H9 (cell line): Measurements from ENCODE around the gene TNPO2. TPM values are rescaled to one million over a fixed set of nuclear protein-coding genes. Genes with fewer than 3 reads are reported as not detected.

ENCODE experiments used
- DNase-seq: peaks from one replicate; pipeline ENCODE4 v3.0.0-alpha.2; 2017
- H2AFZ ChIP-seq: one replicate; pipeline ENCODE4 v1.6.1; 2013; ENCODE audit warnings: mild to moderate bottlenecking, low read length, control low read depth, moderate library complexity
- H2AK5ac ChIP-seq: 2 replicates; pipeline ENCODE4 v1.6.1; 2013; ENCODE audit warnings: low read length, control low read depth, mixed read lengths; ENCODE audit not compliant: insufficient read length
- H2BK120ac ChIP-seq: one replicate; pipeline ENCODE4 v1.6.1; 2013; ENCODE audit warnings: low read depth, mild to moderate bottlenecking, low read length, control low read depth, inconsistent platforms; ENCODE audit not compliant: poor library complexity, severe bottlenecking
- H2BK12ac ChIP-seq: 2 replicates; pipeline ENCODE4 v1.6.1; 2013; ENCODE audit warnings: low read length, control low read depth, mixed read lengths, low read depth; ENCODE audit not compliant: insufficient read length
- H2BK15ac ChIP-seq: 2 replicates; pipeline ENCODE4 v1.6.1; 2013; ENCODE audit warnings: low read depth, low read length, control low read depth
- H2BK20ac ChIP-seq: one replicate; pipeline ENCODE4 v1.6.1; 2013; ENCODE audit warnings: low read depth, mild to moderate bottlenecking, low read length, control low read depth, inconsistent platforms; ENCODE audit not compliant: poor library complexity, severe bottlenecking
- H2BK5ac ChIP-seq: 2 replicates; pipeline ENCODE4 v1.6.1; 2013; ENCODE audit warnings: low read length, control low read depth, mixed read lengths; ENCODE audit not compliant: insufficient read length
- H3K14ac ChIP-seq: 2 replicates; pipeline ENCODE4 v1.6.1; 2013; ENCODE audit warnings: low read length, control low read depth; ENCODE audit not compliant: insufficient read depth
- H3K18ac ChIP-seq: 2 replicates; pipeline ENCODE4 v1.6.1; 2013; ENCODE audit warnings: low read depth, mild to moderate bottlenecking, mixed read lengths, low read length, control low read depth; ENCODE audit not compliant: insufficient read length
- H3K23ac ChIP-seq: 2 replicates; pipeline ENCODE4 v1.6.1; 2013; ENCODE audit warnings: low read length, control low read depth, mixed read lengths, low read depth; ENCODE audit not compliant: insufficient read length
- H3K23me2 ChIP-seq: 2 replicates; pipeline ENCODE4 v1.6.1; 2013; ENCODE audit warnings: low read depth, mild to moderate bottlenecking, mixed read lengths, low read length, control low read depth; ENCODE audit not compliant: insufficient read length, poor library complexity, severe bottlenecking
- H3K27ac ChIP-seq: 2 replicates; pipeline ENCODE4 v1.5.1; 2013; ENCODE audit warnings: low read length, control low read depth, mixed read lengths, low read depth; ENCODE audit not compliant: insufficient read length
- H3K27me3 ChIP-seq: 2 replicates; pipeline ENCODE4 v1.6.1; 2013; ENCODE audit warnings: low read length, control low read depth, inconsistent platforms; ENCODE audit not compliant: insufficient read depth
- H3K4ac ChIP-seq: 2 replicates; pipeline ENCODE4 v1.6.1; 2013; ENCODE audit warnings: low read depth, mild to moderate bottlenecking, control low read depth, inconsistent platforms, low read length, moderate library complexity
- H3K4me1 ChIP-seq: 2 replicates; pipeline ENCODE4 v1.6.1; 2013; ENCODE audit warnings: low read length, control low read depth, inconsistent platforms; ENCODE audit not compliant: insufficient read depth
- H3K4me2 ChIP-seq: 2 replicates; pipeline ENCODE4 v1.6.1; 2013; ENCODE audit warnings: low read length, control low read depth, mixed read lengths; ENCODE audit not compliant: insufficient read length, insufficient read depth
- H3K56ac ChIP-seq: 2 replicates; pipeline ENCODE4 v1.6.1; 2013; ENCODE audit warnings: low read depth, mild to moderate bottlenecking, mixed read lengths, low read length, control low read depth; ENCODE audit not compliant: insufficient read length
- H3K79me1 ChIP-seq: 2 replicates; pipeline ENCODE4 v1.6.1; 2013; ENCODE audit warnings: low read depth, mild to moderate bottlenecking, moderate library complexity, low read length, control low read depth, inconsistent platforms; ENCODE audit not compliant: insufficient read depth, poor library complexity, severe bottlenecking
- H3K79me2 ChIP-seq: 2 replicates; pipeline ENCODE4 v1.6.1; 2013; ENCODE audit warnings: low read length, control low read depth, inconsistent platforms; ENCODE audit not compliant: insufficient read depth
- H3K9ac ChIP-seq: 2 replicates; pipeline ENCODE4 v1.6.1; 2013; ENCODE audit warnings: low read length, control low read depth, mixed read lengths; ENCODE audit not compliant: insufficient read length; ENCODE audit errors: extremely low read depth
- H3K9me3 ChIP-seq: one replicate; pipeline ENCODE4 v1.6.1; 2013; ENCODE audit warnings: low read depth, low read length, inconsistent platforms; ENCODE audit not compliant: control insufficient read depth
- H3T11ph ChIP-seq: one replicate; pipeline ENCODE4 v1.6.1; 2013; ENCODE audit warnings: mild to moderate bottlenecking, low read length, control low read depth, inconsistent platforms
- H4K20me1 ChIP-seq: one replicate; pipeline ENCODE4 v1.6.1; 2013; ENCODE audit not compliant: control insufficient read depth, insufficient read length, insufficient read depth
- H4K5ac ChIP-seq: 2 replicates; pipeline ENCODE4 v1.6.1; 2013; ENCODE audit warnings: low read depth, mild to moderate bottlenecking, mixed read lengths, low read length, control low read depth; ENCODE audit not compliant: insufficient read length
- H4K8ac ChIP-seq: replicated peaks from 2 replicates; pipeline ENCODE4 v1.6.1; 2013; ENCODE audit warnings: low read length, control low read depth, mixed read lengths, low read depth; ENCODE audit not compliant: insufficient read length
- H4K91ac ChIP-seq: 2 replicates; pipeline ENCODE4 v1.6.1; 2013; ENCODE audit warnings: low read depth, mild to moderate bottlenecking, moderate library complexity, mixed read lengths, low read length, control low read depth; ENCODE audit not compliant: insufficient read length
- H3K27ac Mint-ChIP-seq, 3 experiments: 2 replicates in 2 of 3; 3 replicates in 1 of 3; pipeline ENCODE4 v1.8.0; 2020 to 2021; ENCODE audit warnings: mixed read lengths in 3 of 3, mild to moderate bottlenecking in 1 of 3, moderate library complexity in 1 of 3
- H3K27me3 Mint-ChIP-seq: 2 replicates; pipeline ENCODE4 v1.8.0; 2021; ENCODE audit warnings: low read depth, mild to moderate bottlenecking, moderate library complexity, mixed read lengths
- H3K36me3 Mint-ChIP-seq, 3 experiments: 2 replicates in 2 of 3; 3 replicates in 1 of 3; pipeline ENCODE4 v1.8.0; 2020 to 2021; ENCODE audit warnings: low read depth in 3 of 3, mixed read lengths in 3 of 3; ENCODE audit not compliant: insufficient read depth in 1 of 3
- H3K4me1 Mint-ChIP-seq, 2 experiments: 2 replicates each; pipeline ENCODE4 v1.8.0; 2020; ENCODE audit warnings: mixed read lengths in 2 of 2
- H3K4me3 Mint-ChIP-seq, 2 experiments: 2 replicates in 1 of 2; 3 replicates in 1 of 2; pipeline ENCODE4 v1.8.0; 2020 to 2021; ENCODE audit warnings: mild to moderate bottlenecking in 2 of 2, mixed read lengths in 2 of 2, moderate library complexity in 1 of 2
- H3K9me3 Mint-ChIP-seq, 2 experiments: 2 replicates in 1 of 2; 3 replicates in 1 of 2; pipeline ENCODE4 v1.8.0; 2020; ENCODE audit warnings: mild to moderate bottlenecking in 2 of 2, mixed read lengths in 2 of 2, moderate library complexity in 1 of 2
- whole genome bisulfite sequencing: extraction: QIAGEN DNeasy Blood & Tissue Kit; methylation state at CpG from one replicate; pipeline ENCODE4 v1.1.7; 2013; ENCODE audit warnings: missing lambda C conversion rate, low lambda C conversion rate, mixed read lengths; ENCODE audit not compliant: insufficient read length; ENCODE audit errors: extremely low coverage; 5-methylcytosine and 5-hydroxymethylcytosine counted together
- total RNA-seq: library from RNA; stranded (reverse); gene quantifications from 2 replicates; pipeline ENCODE4 v1.2.1, GENCODE V29; 2021
- TF ChIP-seq, protein P1 (sequence below): fragments of 200-600 bp; sonication (generic); conservative IDR thresholded peaks from 3 replicates; pipeline ENCODE4 v1.8.0; 2021; ENCODE audit warnings: antibody characterized with exemption, mild to moderate bottlenecking

The TNPO2 gene
- total RNA-seq, 1 experiment from 2014 or later, result 159 TPM

DNA sequence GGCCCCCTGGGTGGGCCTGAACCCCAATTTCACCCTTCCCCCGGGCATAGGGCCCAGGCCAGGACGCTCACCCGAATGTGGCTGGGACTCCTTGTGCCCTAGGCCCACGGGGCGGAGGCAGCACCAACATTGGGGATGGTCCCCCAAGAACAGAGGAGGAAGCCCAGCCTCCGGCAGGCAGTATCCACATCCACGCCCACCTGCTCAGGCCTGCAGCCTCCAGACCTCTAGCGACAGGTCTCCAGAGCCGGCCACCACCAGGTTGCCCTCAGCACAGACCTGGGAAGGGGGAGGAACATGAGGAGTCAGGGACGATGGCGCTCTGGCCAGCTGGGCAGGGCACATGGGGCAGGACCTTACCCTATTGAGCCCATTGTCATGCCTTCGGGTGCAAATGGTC, 34.7 kb downstream of the TNPO2 start:
- no CpG with 5 or more reads among the region's 12 CpGs for WGBS
- H2BK12ac ChIP-seq, result no peak overlapping the region
- H3K4me1 Mint-ChIP-seq, result no peaks in the 10 kb centered on the region

More for the DNA sequence above, 34.7 kb downstream of the TNPO2 start:
- H4K20me1 ChIP-seq, result no peaks in the 10 kb centered on the region
- no peaks in the 10 kb centered on the region for H3K23me2 ChIP-seq
- Mint-ChIP-seq H3K4me3 (no peak overlapping the region), H3K36me3 (no peaks in the 10 kb centered on the region; a peak in 1 of 7 replicates), H3K27me3 (no peaks in the 10 kb centered on the region; the same call in 1 of the 2 replicates), H3K27ac (no peak overlapping the region), H3K9me3 (no peaks in the 10 kb centered on the region)
- H4K91ac ChIP-seq, result no peak overlapping the region
- no peak overlapping the region for H2AK5ac ChIP-seq
- H3K18ac ChIP-seq, result no peak overlapping the region
- no peak overlapping the region for H2BK15ac ChIP-seq
- H3K9ac ChIP-seq, result no peak overlapping the region
- no peak overlapping the region for H4K8ac ChIP-seq
- H3K14ac ChIP-seq, result no peak overlapping the region
- no peaks in the 10 kb centered on the region for H3K27me3 ChIP-seq
- no peaks in the 10 kb centered on the region for H3K4me1 ChIP-seq
- no peak for DNase-seq
- no peak overlapping the region for H2BK20ac ChIP-seq
- H3K23ac ChIP-seq, result no peak overlapping the region
- no peaks in the 10 kb centered on the region for H3K79me2 ChIP-seq
- H2BK120ac ChIP-seq, result no peak overlapping the region
- no peak overlapping the region for H2AFZ ChIP-seq
- no peak overlapping the region for H2BK5ac ChIP-seq
- H3K27ac ChIP-seq, result no peak overlapping the region
- no peaks in the 10 kb centered on the region for H3K9me3 ChIP-seq
- no peak overlapping the region for H4K5ac ChIP-seq
- no peak overlapping the region for H3K4ac ChIP-seq
- H3K79me1 ChIP-seq, result no peaks in the 10 kb centered on the region
- H3K56ac ChIP-seq, result no peak overlapping the region
- no peak overlapping the region for H3K4me2 ChIP-seq
- H3T11ph ChIP-seq, result no peak overlapping the region
- TF ChIP-seq, protein P1, sequence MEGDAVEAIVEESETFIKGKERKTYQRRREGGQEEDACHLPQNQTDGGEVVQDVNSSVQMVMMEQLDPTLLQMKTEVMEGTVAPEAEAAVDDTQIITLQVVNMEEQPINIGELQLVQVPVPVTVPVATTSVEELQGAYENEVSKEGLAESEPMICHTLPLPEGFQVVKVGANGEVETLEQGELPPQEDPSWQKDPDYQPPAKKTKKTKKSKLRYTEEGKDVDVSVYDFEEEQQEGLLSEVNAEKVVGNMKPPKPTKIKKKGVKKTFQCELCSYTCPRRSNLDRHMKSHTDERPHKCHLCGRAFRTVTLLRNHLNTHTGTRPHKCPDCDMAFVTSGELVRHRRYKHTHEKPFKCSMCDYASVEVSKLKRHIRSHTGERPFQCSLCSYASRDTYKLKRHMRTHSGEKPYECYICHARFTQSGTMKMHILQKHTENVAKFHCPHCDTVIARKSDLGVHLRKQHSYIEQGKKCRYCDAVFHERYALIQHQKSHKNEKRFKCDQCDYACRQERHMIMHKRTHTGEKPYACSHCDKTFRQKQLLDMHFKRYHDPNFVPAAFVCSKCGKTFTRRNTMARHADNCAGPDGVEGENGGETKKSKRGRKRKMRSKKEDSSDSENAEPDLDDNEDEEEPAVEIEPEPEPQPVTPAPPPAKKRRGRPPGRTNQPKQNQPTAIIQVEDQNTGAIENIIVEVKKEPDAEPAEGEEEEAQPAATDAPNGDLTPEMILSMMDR, result no peak
